ENCODE results near the gene SASH1.

Gene SASH1

DNA sequence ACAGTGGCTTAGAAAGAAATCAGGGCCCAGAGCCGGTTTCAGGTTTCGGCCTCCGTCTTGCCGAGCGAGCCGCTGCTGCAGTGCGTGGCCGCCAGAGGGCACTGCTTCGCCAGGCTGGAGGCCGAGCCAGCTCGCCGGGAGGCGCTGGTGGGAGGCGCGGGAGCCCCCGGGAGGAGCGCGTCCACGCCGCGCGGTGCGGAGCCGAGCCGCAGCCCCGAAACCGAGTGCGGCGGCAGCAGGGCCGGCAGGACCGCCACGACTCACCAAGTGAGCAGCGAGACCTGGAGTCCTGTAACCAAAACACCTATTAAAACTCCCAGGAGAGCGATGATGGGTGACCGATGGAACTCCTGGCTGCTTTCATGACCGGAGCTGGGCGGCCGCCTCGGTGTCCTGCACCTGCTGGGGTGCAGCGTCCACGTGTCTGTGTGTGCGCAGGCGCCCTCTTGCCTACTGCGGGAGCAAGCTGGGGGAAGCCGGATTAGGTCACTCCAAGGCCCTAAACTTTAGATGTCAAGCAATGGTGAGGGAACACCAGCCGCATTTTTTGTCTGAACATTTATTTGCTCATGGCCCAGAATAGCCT, 217.3 kb downstream of the SASH1 start:
- H3K4me2 ChIP-seq (ENCODE audit: low read depth, low read length): peak overlapping the region; percentile 63; the same call in 1 of the 2 replicates
- peak overlapping the region; percentile 47; the same call in 1 of the 2 replicates for H3K4me3 ChIP-seq (ENCODE audit: low read length)
- no peak overlapping the region for H3K27ac ChIP-seq (ENCODE audit: low read length)
- no peaks in the 10 kb centered on the region for H4K20me1 ChIP-seq (ENCODE audit: insufficient read depth, low read length)
- H3K27me3 ChIP-seq (replicated peaks; ENCODE audit: insufficient read depth, low read length): no peaks in the 10 kb centered on the region
- no peak overlapping the region; the same call in 1 of the 2 replicates for H2AFZ ChIP-seq (ENCODE audit: low read length)
- no peaks in the 10 kb centered on the region for H3K9me2 ChIP-seq (replicated peaks; ENCODE audit: insufficient read depth, low read length)
- H3F3A ChIP-seq (ENCODE audit: insufficient read depth, low read length): no peaks in the 10 kb centered on the region
- H3K9ac ChIP-seq (ENCODE audit: low read length): no peak overlapping the region; the same call in 1 of the 2 replicates
- H3K4me1 ChIP-seq (ENCODE audit: low read length): no peaks in the 10 kb centered on the region
- DNase-seq: peak; percentile 46
- H3K36me3 ChIP-seq (replicated peaks; ENCODE audit: insufficient read depth, low read length): no peaks in the 10 kb centered on the region
- no peaks in the 10 kb centered on the region for H3K9me3 ChIP-seq (replicated peaks; ENCODE audit: insufficient read depth, low read length)
- no peaks in the 10 kb centered on the region for H3K79me2 ChIP-seq (ENCODE audit: low read length)
- TF ChIP-seq, protein P1, sequence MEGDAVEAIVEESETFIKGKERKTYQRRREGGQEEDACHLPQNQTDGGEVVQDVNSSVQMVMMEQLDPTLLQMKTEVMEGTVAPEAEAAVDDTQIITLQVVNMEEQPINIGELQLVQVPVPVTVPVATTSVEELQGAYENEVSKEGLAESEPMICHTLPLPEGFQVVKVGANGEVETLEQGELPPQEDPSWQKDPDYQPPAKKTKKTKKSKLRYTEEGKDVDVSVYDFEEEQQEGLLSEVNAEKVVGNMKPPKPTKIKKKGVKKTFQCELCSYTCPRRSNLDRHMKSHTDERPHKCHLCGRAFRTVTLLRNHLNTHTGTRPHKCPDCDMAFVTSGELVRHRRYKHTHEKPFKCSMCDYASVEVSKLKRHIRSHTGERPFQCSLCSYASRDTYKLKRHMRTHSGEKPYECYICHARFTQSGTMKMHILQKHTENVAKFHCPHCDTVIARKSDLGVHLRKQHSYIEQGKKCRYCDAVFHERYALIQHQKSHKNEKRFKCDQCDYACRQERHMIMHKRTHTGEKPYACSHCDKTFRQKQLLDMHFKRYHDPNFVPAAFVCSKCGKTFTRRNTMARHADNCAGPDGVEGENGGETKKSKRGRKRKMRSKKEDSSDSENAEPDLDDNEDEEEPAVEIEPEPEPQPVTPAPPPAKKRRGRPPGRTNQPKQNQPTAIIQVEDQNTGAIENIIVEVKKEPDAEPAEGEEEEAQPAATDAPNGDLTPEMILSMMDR (IDR thresholded peaks at IDR 0.05; ENCODE audit: low read length): peak; percentile 76
- no peak for TF ChIP-seq EZH2 (optimal IDR thresholded peaks at IDR 0.05; ENCODE audit: low read depth, low read length)

DNA sequence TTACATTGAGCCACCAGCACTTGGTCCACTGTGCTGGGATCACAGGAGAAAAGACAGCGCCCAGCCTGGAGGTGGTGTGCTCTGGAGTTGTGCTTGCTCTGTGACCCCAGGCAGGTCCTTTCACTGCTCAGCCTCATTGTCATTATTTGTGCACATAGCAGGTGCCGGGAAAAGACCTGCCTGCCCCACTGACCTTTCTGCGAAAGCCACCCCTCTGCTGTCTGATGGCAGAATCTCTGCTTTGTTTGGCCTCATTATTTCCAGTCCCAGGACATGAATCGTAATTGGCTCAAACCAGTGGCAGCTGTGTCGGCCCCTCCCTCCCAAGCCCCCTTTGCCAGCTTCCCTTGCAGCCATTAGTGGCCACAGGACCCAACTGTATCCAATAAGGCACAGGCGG, 219.0 kb downstream of the SASH1 start:
- Histone ChIP-seq H3K27me3 (replicated peaks; ENCODE audit: insufficient read depth, low read length) (no peaks in the 10 kb centered on the region), H3K27ac (ENCODE audit: low read length) (no peak overlapping the region), H3K9me3 (replicated peaks; ENCODE audit: insufficient read depth, low read length) (no peaks in the 10 kb centered on the region), H3K36me3 (replicated peaks; ENCODE audit: insufficient read depth, low read length) (no peaks in the 10 kb centered on the region), H3K4me3 (ENCODE audit: low read length) (no peak overlapping the region), H3F3A (ENCODE audit: insufficient read depth, low read length) (no peaks in the 10 kb centered on the region), H3K79me2 (ENCODE audit: low read length) (no peaks in the 10 kb centered on the region), H3K4me1 (ENCODE audit: low read length) (no peaks in the 10 kb centered on the region), H3K9me2 (replicated peaks; ENCODE audit: insufficient read depth, low read length) (no peaks in the 10 kb centered on the region), H4K20me1 (ENCODE audit: insufficient read depth, low read length) (no peaks in the 10 kb centered on the region), H3K9ac (ENCODE audit: low read length) (no peak overlapping the region), H2AFZ (ENCODE audit: low read length) (no peak overlapping the region), H3K4me2 (ENCODE audit: low read depth, low read length) (no peak overlapping the region)
- TF ChIP-seq EZH2 (optimal IDR thresholded peaks at IDR 0.05; ENCODE audit: low read depth, low read length) (no peak), EZH2phosphoT487 (IDR thresholded peaks at IDR 0.05; ENCODE audit: low read length) (no peak)
- TF ChIP-seq, protein P1 (IDR thresholded peaks at IDR 0.05; ENCODE audit: low read length): no peak
- no peak for DNase-seq

DNA sequence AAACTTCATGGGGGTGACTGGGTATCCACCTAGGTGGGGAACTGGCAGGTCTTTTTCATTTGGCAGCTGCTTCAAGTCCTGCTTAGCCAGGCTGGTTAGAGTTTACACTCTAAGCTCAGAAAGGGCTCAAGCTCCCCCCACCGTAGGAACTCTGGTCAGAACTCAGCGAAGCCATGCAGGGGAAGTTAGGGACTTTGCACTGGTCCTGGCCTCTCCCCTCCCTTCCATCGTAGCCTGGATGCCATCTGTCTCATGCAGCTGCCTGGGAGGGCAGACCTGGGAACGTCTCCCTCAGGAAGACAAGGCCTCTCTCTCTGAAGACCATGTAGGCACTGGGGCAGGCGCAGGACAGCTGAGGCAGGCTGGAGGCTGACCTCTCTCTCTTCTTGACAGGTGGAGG, 220.4 kb downstream of the SASH1 start:
- Histone ChIP-seq H3F3A (ENCODE audit: insufficient read depth, low read length) (no peaks in the 10 kb centered on the region), H3K27ac (ENCODE audit: low read length) (no peak overlapping the region), H3K79me2 (ENCODE audit: low read length) (no peaks in the 10 kb centered on the region), H4K20me1 (ENCODE audit: insufficient read depth, low read length) (no peaks in the 10 kb centered on the region), H3K36me3 (replicated peaks; ENCODE audit: insufficient read depth, low read length) (no peaks in the 10 kb centered on the region), H2AFZ (ENCODE audit: low read length) (no peak overlapping the region), H3K27me3 (replicated peaks; ENCODE audit: insufficient read depth, low read length) (no peaks in the 10 kb centered on the region), H3K4me1 (ENCODE audit: low read length) (no peaks in the 10 kb centered on the region), H3K9ac (ENCODE audit: low read length) (no peak overlapping the region), H3K4me2 (ENCODE audit: low read depth, low read length) (no peak overlapping the region), H3K9me2 (replicated peaks; ENCODE audit: insufficient read depth, low read length) (no peaks in the 10 kb centered on the region), H3K9me3 (replicated peaks; ENCODE audit: insufficient read depth, low read length) (no peaks in the 10 kb centered on the region), H3K4me3 (ENCODE audit: low read length) (no peak overlapping the region)
- DNase-seq: no peak
- TF ChIP-seq EZH2phosphoT487 (IDR thresholded peaks at IDR 0.05; ENCODE audit: low read length) (no peak), EZH2 (optimal IDR thresholded peaks at IDR 0.05; ENCODE audit: low read depth, low read length) (no peak)
- TF ChIP-seq, protein P1 (IDR thresholded peaks at IDR 0.05; ENCODE audit: low read length): no peak
